SK-N-SH (cell line): ENCODE data around the gene ME3. TPM values are rescaled to one million over a fixed set of nuclear protein-coding genes. Genes with fewer than 3 reads are reported as not detected.
A peak's percentile ranks its signal among the peaks of the same experiment; 100 is the strongest.

ENCODE experiments used
- CTCF ChIA-PET: fragments of 300-600, 350-600 bp; formaldehyde crosslinking; extraction: SDS; loops from one replicate; lab custom pipeline; 2021; lab: Yijun Ruan, JAX
- POLR2A ChIA-PET: fragments of 350-600 bp; sonication (Branson Sonifier 250); formaldehyde crosslinking; extraction: SDS; loops from one replicate; lab custom pipeline; 2020; ENCODE audit warnings: antibody characterized with exemption, inconsistent platforms; lab: Yijun Ruan, JAX
- DNase-seq: peaks from one replicate; pipeline ENCODE4 v3.0.0; 2012
- H2AFZ ChIP-seq: fragments of 200-600 bp; sonication (generic); 2 replicates; pipeline ENCODE4 v1.8.1; 2016; ENCODE audit warnings: antibody characterized with exemption, mild to moderate bottlenecking, low read depth
- H3F3A ChIP-seq: fragments of 200-600 bp; sonication (generic); replicated peaks from 2 replicates; pipeline ENCODE3; 2016; ENCODE audit warnings: antibody characterized with exemption, mild to moderate bottlenecking; ENCODE audit not compliant: insufficient read depth
- H3K27ac ChIP-seq, 2 experiments: fragments of 200-500 bp in 1 of 2; fragments of 200-600 bp in 1 of 2; sonication (Bioruptor generic) in 1 of 2; sonication (generic), shearing (Covaris generic) in 1 of 2; 2 replicates each; pipeline versions ENCODE4 v1.5.1 to v1.6.1; 2014 to 2016; ENCODE audit warnings: low read depth in 2 of 2, inconsistent platforms in 1 of 2, low read length in 1 of 2, mild to moderate bottlenecking in 1 of 2, mixed read lengths in 1 of 2
- H3K27me3 ChIP-seq: fragments of 200-600 bp; sonication (generic), shearing (Covaris generic); 2 replicates; pipeline ENCODE4 v1.6.1; 2016; ENCODE audit warnings: mixed run types; ENCODE audit not compliant: insufficient read depth
- H3K36me3 ChIP-seq, 2 experiments: fragments of 200-500 bp in 1 of 2; fragments of 200-600 bp in 1 of 2; sonication (Bioruptor generic) in 1 of 2; sonication (generic) in 1 of 2; replicated peaks in 1 of 2; 2 replicates each; pipeline versions ENCODE3 to v1.5.1; 2014 to 2016; ENCODE audit warnings: low read length in 1 of 2, mild to moderate bottlenecking in 1 of 2; ENCODE audit not compliant: insufficient read depth in 2 of 2, control insufficient read depth in 1 of 2
- H3K4me1 ChIP-seq, 2 experiments: fragments of 200-500 bp in 1 of 2; fragments of 200-600 bp in 1 of 2; sonication (Bioruptor generic) in 1 of 2; sonication (generic), shearing (Covaris generic) in 1 of 2; 2 replicates each; pipeline versions ENCODE4 v1.5.1 to v1.6.1; 2014 to 2016; ENCODE audit warnings: low read depth in 1 of 2, low read length in 1 of 2, mixed run types in 1 of 2; ENCODE audit not compliant: insufficient read depth in 2 of 2, control insufficient read depth in 1 of 2
- H3K4me2 ChIP-seq: fragments of 200-600 bp; sonication (generic), shearing (Covaris generic); 2 replicates; pipeline ENCODE4 v1.6.1; 2017; ENCODE audit warnings: mixed run types
- H3K4me3 ChIP-seq, 2 experiments: fragments of 200-500 bp in 1 of 2; fragments of 200-600 bp in 1 of 2; sonication (Bioruptor generic) in 1 of 2; sonication (generic), shearing (Covaris generic) in 1 of 2; 2 replicates each; pipeline versions ENCODE4 v1.5.1 to v1.8.1; 2014 to 2016; ENCODE audit warnings: low read depth in 2 of 2, inconsistent platforms in 1 of 2, low read length in 1 of 2, mild to moderate bottlenecking in 1 of 2, mixed read lengths in 1 of 2, moderate library complexity in 1 of 2
- H3K79me2 ChIP-seq: fragments of 200-600 bp; sonication (generic); 2 replicates; pipeline ENCODE4 v1.8.1; 2017; ENCODE audit warnings: mild to moderate bottlenecking; ENCODE audit not compliant: insufficient read depth
- H3K9ac ChIP-seq: fragments of 200-600 bp; sonication (generic); 2 replicates; pipeline ENCODE4 v1.6.1; 2017; ENCODE audit warnings: mixed run types
- H3K9me2 ChIP-seq: fragments of 200-600 bp; sonication (generic); 2 replicates; pipeline ENCODE4 v1.6.1; 2017; ENCODE audit warnings: mixed run types
- H3K9me3 ChIP-seq: fragments of 200-600 bp; sonication (generic); 2 replicates; pipeline ENCODE4 v1.6.1; 2017; ENCODE audit warnings: mixed run types, mild to moderate bottlenecking, moderate library complexity
- H4K20me1 ChIP-seq: fragments of 200-600 bp; sonication (generic); 2 replicates; pipeline ENCODE4 v1.6.1; 2017; ENCODE audit warnings: mild to moderate bottlenecking, mixed run types; ENCODE audit not compliant: insufficient read depth
- CTCF ChIP-seq: fragments of 200-600 bp; sonication (generic); IDR thresholded peaks from 2 replicates; pipeline ENCODE4 v1.6.1; 2017; ENCODE audit warnings: antibody characterized with exemption, mild to moderate bottlenecking, moderate library complexity
- EP300 ChIP-seq, 2 experiments: IDR thresholded peaks; 2 replicates each; pipeline versions ENCODE4 v1.4.0 to v1.6.1; 2012; ENCODE audit warnings: borderline replicate concordance in 1 of 2, low read depth in 1 of 2, low read length in 1 of 2
- EZH2phosphoT487 ChIP-seq: fragments of 200-600 bp; sonication (generic); IDR thresholded peaks from 2 replicates; pipeline ENCODE4 v1.6.1; 2017; ENCODE audit warnings: low read depth, mixed run types, mild to moderate bottlenecking, antibody characterized with exemption, moderate library complexity, borderline replicate concordance
- FOSL2 ChIP-seq: IDR thresholded peaks from 2 replicates; pipeline ENCODE4 v1.4.0; 2012; ENCODE audit warnings: low read depth, mild to moderate bottlenecking, moderate library complexity, borderline replicate concordance
- FOXJ3 ChIP-seq: sonication (generic); formaldehyde crosslinking; IDR thresholded peaks from 2 replicates; pipeline ENCODE4 v1.5.1; 2020; ENCODE audit warnings: mild to moderate bottlenecking, missing genetic modification reagents
- FOXM1 ChIP-seq: IDR thresholded peaks from 2 replicates; pipeline ENCODE4 v1.4.0; 2012; ENCODE audit warnings: low read depth, mild to moderate bottlenecking
- GABPA ChIP-seq: IDR thresholded peaks from 2 replicates; pipeline ENCODE4 v1.4.0; 2012; ENCODE audit warnings: low read depth, mild to moderate bottlenecking
- GATA2 ChIP-seq: sonication (generic); formaldehyde crosslinking; IDR thresholded peaks from 2 replicates; pipeline ENCODE4 v1.5.0; 2020; ENCODE audit warnings: mild to moderate bottlenecking, missing genetic modification reagents
- JUND ChIP-seq: IDR thresholded peaks from 2 replicates; pipeline ENCODE4 v1.4.0; 2012
- MAX ChIP-seq: IDR thresholded peaks from 2 replicates; pipeline ENCODE4 v1.4.0; 2012; ENCODE audit warnings: low read depth
- MEF2A ChIP-seq: IDR thresholded peaks from 2 replicates; pipeline ENCODE4 v1.4.0; 2012; ENCODE audit warnings: low read depth, borderline replicate concordance
- NFIC ChIP-seq: IDR thresholded peaks from 2 replicates; pipeline ENCODE4 v1.4.0; 2012; ENCODE audit warnings: borderline replicate concordance
- PBX3 ChIP-seq: IDR thresholded peaks from 2 replicates; pipeline ENCODE4; 2012
- RCOR1 ChIP-seq: fragments of 150-350 bp; IDR thresholded peaks from 2 replicates; pipeline ENCODE4 v1.6.1; 2017; ENCODE audit warnings: antibody characterized with exemption, low read length
- TCF12 ChIP-seq: IDR thresholded peaks from 2 replicates; pipeline ENCODE4 v1.4.0; 2012
- USF1 ChIP-seq: IDR thresholded peaks from 2 replicates; pipeline ENCODE4 v1.4.0; 2012; ENCODE audit warnings: low read depth, borderline replicate concordance
- YY1 ChIP-seq: IDR thresholded peaks from 2 replicates; pipeline ENCODE4 v1.4.0; 2012; ENCODE audit warnings: low read depth, mild to moderate bottlenecking
- ZBTB33 ChIP-seq: IDR thresholded peaks from 2 replicates; pipeline ENCODE4 v1.4.0; 2012; ENCODE audit warnings: low read depth, borderline replicate concordance
- WGBS: methylation state at CpG from one replicate; pipeline ENCODE4 v1.1.6; 2017; ENCODE audit warnings: low lambda C conversion rate; 5-methylcytosine and 5-hydroxymethylcytosine counted together
- polyA plus RNA-seq, 3 experiments: library from polyadenylated mRNA; depleted of rRNA; stranded (reverse); fragments of >200 nt; gene quantifications; 2 replicates each; pipeline ENCODE4 v1.2.3, GENCODE V29; 2012

Gene ME3
- polyA plus RNA-seq, 1 of the 3 experiments (the other 2 are of a cell fraction) = 22.0 TPM

- Histone ChIP-seq H3F3A (peaks cover 23% of the 10 kb centered on the region), H3K9ac (peak overlapping the region; percentile 12; the same call in 1 of the 2 replicates), H3K9me3 (no peaks in the 10 kb centered on the region), H2AFZ (no peak overlapping the region), H3K79me2 (no peaks in the 10 kb centered on the region), H4K20me1 (no peaks in the 10 kb centered on the region), H3K4me2 (no peak overlapping the region), H3K27me3 (no peaks in the 10 kb centered on the region), H3K4me3 (no peak overlapping the region), H3K9me2 (no peaks in the 10 kb centered on the region), H3K4me1 (peaks cover 5 to 42% of the 10 kb centered on the region in 2 experiments), H3K36me3 (no peaks in the 10 kb centered on the region), H3K27ac (peak overlapping the region in 1 of 2 experiments; percentile 89; a peak in 2 of 4 replicates)
- CTCF ChIA-PET = interaction anchor here (0.9 kb wide), 1 partner anchor 33 kb away, joined by 3 read pairs; no protein-coding TSS in a partner anchor
- peak; percentile 64 for TF ChIP-seq PBX3
- peak; percentile 8; the same call in 1 of the 2 replicates for TF ChIP-seq NFIC
- peak; percentile 54; the same call in 1 of the 2 replicates for TF ChIP-seq FOSL2
- TF ChIP-seq TCF12 = peak; percentile 30; the same call in 1 of the 2 replicates
- peak; percentile 39; the same call in 1 of the 2 replicates for TF ChIP-seq JUND
- TF ChIP-seq MAX = no peak
- POLR2A ChIA-PET = no interaction called here
- WGBS = 73% methylated on average over 6 of the region's 7 CpGs
- DNase-seq = no peak
Measured at GRCh38 chr11:86575208-86575855, 97.1 kb downstream of the ME3 start.

GRCh38 chr11:86574493-86575207, 97.8 kb downstream of the ME3 start:
- H3K4me1 ChIP-seq = peaks cover 5 to 38% of the 10 kb centered on the region in 2 experiments
- no peaks in the 10 kb centered on the region for H3K79me2 ChIP-seq
- H3K27ac ChIP-seq = peak overlapping the region in 1 of 2 experiments; percentile 89; a peak in 2 of 4 replicates
- H3K4me3 ChIP-seq = no peak overlapping the region
- ChIA-PET CTCF (interaction anchor here (0.9 to 1.4 kb wide), 3 partner anchors 13 to 34 kb away, joined by 3 read pairs; no protein-coding TSS in a partner anchor), POLR2A (no interaction called here)
- no peak overlapping the region for H3K4me2 ChIP-seq
- no peaks in the 10 kb centered on the region for H3K36me3 ChIP-seq
- no peaks in the 10 kb centered on the region for H3K27me3 ChIP-seq
- no peak overlapping the region for H2AFZ ChIP-seq
- H3K9me2 ChIP-seq = no peaks in the 10 kb centered on the region
- H4K20me1 ChIP-seq = no peaks in the 10 kb centered on the region
- H3K9me3 ChIP-seq = no peaks in the 10 kb centered on the region
- peak overlapping the region; percentile 12; the same call in 1 of the 2 replicates for H3K9ac ChIP-seq
- WGBS = 53% methylated on average over 5 of the region's 5 CpGs
- peaks cover 23% of the 10 kb centered on the region for H3F3A ChIP-seq
- no peak for DNase-seq
- TF ChIP-seq MEF2A = no peak
- no peak for TF ChIP-seq USF1
- TF ChIP-seq YY1 = no peak
- TF ChIP-seq TCF12 = 0 out of 2 replicates have a peak, but pooled peaks have one; percentile 24
- no peak for TF ChIP-seq CTCF
- no peak for TF ChIP-seq FOXJ3
- TF ChIP-seq EP300 (IDR thresholded peaks at IDR 0.05; ENCODE audit: borderline replicate concordance in 1 of 2, low read depth in 1 of 2, low read length in 1 of 2) = no peak
- TF ChIP-seq GABPA = no peak
- TF ChIP-seq NFIC = peak; percentile 55
- TF ChIP-seq PBX3 = peak; percentile 73
- no peak for TF ChIP-seq RCOR1
- no peak for TF ChIP-seq ZBTB33
- TF ChIP-seq FOXM1 = no peak
- TF ChIP-seq EZH2phosphoT487 = no peak
- no peak for TF ChIP-seq GATA2 (CRISPR knock-in tag)
